ENCODE measurements around the gene OSM. TPM values are rescaled to one million over a fixed set of nuclear protein-coding genes. Genes with fewer than 3 reads are reported as not detected.

Gene OSM
- total RNA-seq, 4 donors from 2014 or later: 4.1 to 7.7 TPM; not detected in 2

DNA sequence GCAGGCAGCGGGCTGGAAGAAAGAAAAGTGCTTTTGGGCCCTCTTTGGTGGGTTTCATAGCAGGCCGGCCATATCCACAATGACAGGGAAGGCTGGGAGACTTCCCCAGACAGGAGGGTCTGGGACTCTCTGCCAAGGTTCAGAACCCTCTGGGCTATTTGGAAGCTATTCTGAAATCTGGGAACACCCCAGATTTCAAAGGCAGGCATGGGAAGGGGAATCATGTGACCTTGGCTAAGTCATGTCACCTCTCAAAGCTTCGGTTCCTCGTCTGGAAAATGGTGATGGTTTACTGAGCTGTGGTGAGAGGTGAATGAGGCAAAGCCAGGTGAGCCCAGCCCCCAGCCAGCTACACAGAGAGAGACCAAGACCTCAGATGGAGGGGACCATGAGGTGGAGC lies 18.0 kb upstream of the OSM start:
- H3K4me1 ChIP-seq: peaks cover 0 to 27% (median 13%) of the 10 kb centered on the region in 3 donors
- peaks cover 0 to 44% of the 10 kb centered on the region in 2 donors for H3K36me3 ChIP-seq
- H3K27ac ChIP-seq: no peak overlapping the region
- no peak for ATAC-seq
- H3K9me3 ChIP-seq: no peaks in the 10 kb centered on the region
- no peak overlapping the region for H3K4me3 ChIP-seq
- H3K27me3 ChIP-seq: no peaks in the 10 kb centered on the region
- WGBS, 2 donors (ENCODE audit: low coverage in 1 of 2): 69% methylated on average over 3 of the region's 4 CpGs; no CpG with 5 or more reads in 1 of the 2 donors
- TF ChIP-seq, protein P1, sequence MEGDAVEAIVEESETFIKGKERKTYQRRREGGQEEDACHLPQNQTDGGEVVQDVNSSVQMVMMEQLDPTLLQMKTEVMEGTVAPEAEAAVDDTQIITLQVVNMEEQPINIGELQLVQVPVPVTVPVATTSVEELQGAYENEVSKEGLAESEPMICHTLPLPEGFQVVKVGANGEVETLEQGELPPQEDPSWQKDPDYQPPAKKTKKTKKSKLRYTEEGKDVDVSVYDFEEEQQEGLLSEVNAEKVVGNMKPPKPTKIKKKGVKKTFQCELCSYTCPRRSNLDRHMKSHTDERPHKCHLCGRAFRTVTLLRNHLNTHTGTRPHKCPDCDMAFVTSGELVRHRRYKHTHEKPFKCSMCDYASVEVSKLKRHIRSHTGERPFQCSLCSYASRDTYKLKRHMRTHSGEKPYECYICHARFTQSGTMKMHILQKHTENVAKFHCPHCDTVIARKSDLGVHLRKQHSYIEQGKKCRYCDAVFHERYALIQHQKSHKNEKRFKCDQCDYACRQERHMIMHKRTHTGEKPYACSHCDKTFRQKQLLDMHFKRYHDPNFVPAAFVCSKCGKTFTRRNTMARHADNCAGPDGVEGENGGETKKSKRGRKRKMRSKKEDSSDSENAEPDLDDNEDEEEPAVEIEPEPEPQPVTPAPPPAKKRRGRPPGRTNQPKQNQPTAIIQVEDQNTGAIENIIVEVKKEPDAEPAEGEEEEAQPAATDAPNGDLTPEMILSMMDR (IDR thresholded peaks at IDR 0.05): no peak
- TF ChIP-seq EP300 (IDR thresholded peaks at IDR 0.05): no peak
- no peak for TF ChIP-seq POLR2A (IDR thresholded peaks at IDR 0.05)
- no peak for TF ChIP-seq POLR2AphosphoS5 (IDR thresholded peaks at IDR 0.05)

DNA sequence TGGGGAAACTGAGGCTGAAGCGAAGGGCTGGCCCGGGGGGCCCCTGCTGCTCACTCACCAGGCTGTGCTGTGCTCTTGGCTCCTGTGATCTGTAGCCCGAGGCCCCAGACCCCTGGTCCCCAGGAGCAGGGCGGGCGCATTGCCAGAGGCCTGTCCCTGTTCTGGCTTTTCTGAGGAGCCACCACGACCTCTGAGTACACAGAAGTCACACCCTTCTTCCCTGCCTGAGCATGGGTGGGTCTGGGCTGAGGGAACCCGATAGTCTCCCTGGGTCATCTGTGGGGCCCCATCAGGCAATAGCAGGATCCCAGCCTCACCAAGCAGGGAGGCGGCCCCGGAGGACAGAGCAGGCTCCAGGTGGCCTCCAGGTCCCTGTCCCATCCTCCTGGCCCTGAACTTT lies 17.5 kb upstream of the OSM start:
- H3K27ac ChIP-seq: no peak overlapping the region
- H3K9me3 ChIP-seq: no peaks in the 10 kb centered on the region
- no peaks in the 10 kb centered on the region for H3K27me3 ChIP-seq
- WGBS, 2 donors (ENCODE audit: low coverage in 1 of 2): no CpG with 5 or more reads among the region's 9 CpGs
- TF ChIP-seq POLR2A (IDR thresholded peaks at IDR 0.05) (no peak), EP300 (IDR thresholded peaks at IDR 0.05) (no peak), POLR2AphosphoS5 (IDR thresholded peaks at IDR 0.05) (no peak)
- TF ChIP-seq, protein P1 (IDR thresholded peaks at IDR 0.05): no peak
- no peak for ATAC-seq
- peaks cover 0 to 27% (median 13%) of the 10 kb centered on the region in 3 donors for H3K4me1 ChIP-seq
- H3K36me3 ChIP-seq: peaks cover 0 to 44% of the 10 kb centered on the region in 2 donors
- H3K4me3 ChIP-seq: no peak overlapping the region

DNA sequence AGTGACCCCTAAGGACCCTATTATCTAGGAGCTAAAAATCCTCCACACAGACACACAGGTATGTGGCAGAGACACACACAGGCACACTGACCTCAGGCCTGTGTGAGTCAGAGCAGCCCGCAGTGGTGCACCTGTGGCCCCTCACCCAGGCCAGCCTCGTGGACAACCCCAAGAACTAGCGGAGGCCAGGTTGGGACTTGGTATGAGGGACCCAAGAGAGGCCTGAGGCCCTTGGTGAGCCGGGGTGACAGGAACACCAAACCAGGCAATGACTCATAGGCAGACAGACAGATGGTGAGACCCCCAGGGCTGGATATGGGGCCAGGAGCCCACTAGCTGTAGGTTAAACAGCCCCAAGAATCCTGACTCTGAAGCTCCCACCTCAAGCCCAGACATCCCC lies 16.7 kb upstream of the OSM start:
- no peak for ATAC-seq
- H3K36me3 ChIP-seq: peaks cover 0 to 44% of the 10 kb centered on the region in 2 donors
- no peaks in the 10 kb centered on the region for H3K27me3 ChIP-seq
- no peak overlapping the region for H3K4me3 ChIP-seq
- H3K9me3 ChIP-seq: no peaks in the 10 kb centered on the region
- no CpG with 5 or more reads among the region's 4 CpGs for WGBS, 2 donors (ENCODE audit: low coverage in 1 of 2)
- H3K4me1 ChIP-seq: peaks cover 0 to 22% (median 10%) of the 10 kb centered on the region in 3 donors
- H3K27ac ChIP-seq: no peak overlapping the region
- TF ChIP-seq, protein P1 (IDR thresholded peaks at IDR 0.05): no peak
- TF ChIP-seq POLR2A (IDR thresholded peaks at IDR 0.05): no peak
- no peak for TF ChIP-seq POLR2AphosphoS5 (IDR thresholded peaks at IDR 0.05)
- TF ChIP-seq EP300 (IDR thresholded peaks at IDR 0.05): no peak

GRCh38 chr22:30282616-30283046 lies 16.0 kb upstream of the OSM start:
- no CpG with 5 or more reads among the region's 7 CpGs for WGBS, 2 donors (ENCODE audit: low coverage in 1 of 2)
- Histone ChIP-seq H3K4me3 (no peak overlapping the region), H3K27me3 (no peaks in the 10 kb centered on the region), H3K36me3 (peaks cover 0 to 44% of the 10 kb centered on the region in 2 donors), H3K9me3 (no peaks in the 10 kb centered on the region), H3K27ac (no peak overlapping the region), H3K4me1 (peaks cover 0 to 22% (median 9%) of the 10 kb centered on the region in 3 donors)
- ATAC-seq: no peak
- TF ChIP-seq, protein P1 (IDR thresholded peaks at IDR 0.05): no peak
- TF ChIP-seq POLR2A (IDR thresholded peaks at IDR 0.05) (no peak), EP300 (IDR thresholded peaks at IDR 0.05) (no peak), POLR2AphosphoS5 (IDR thresholded peaks at IDR 0.05) (no peak)

DNA sequence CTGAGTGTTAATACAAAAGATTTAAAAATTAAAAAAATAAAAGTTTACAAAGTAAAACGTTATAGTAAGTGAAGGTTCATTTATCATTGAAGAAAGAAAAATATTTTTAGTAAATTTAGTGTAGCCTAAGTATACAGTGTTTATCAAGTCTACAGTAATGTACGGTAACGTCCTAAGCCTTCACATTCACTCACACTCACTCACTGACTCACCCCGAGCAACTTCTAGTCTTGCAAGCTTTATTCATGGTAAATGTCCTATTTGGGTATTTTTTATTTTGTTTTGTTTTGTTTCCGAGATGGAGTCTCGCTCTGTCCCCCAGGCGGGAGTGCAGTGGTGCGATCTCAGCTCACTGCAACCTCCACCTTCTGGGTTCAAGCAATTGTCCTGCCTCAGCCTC lies 13.9 kb upstream of the OSM start:
- H3K4me3 ChIP-seq: no peak overlapping the region
- H3K4me1 ChIP-seq: peaks cover 0 to 10% (median 5%) of the 10 kb centered on the region in 3 donors
- ATAC-seq: no peak
- 47 to 57% methylated on average over 5 to 8 of the region's 8 CpGs for WGBS, 2 donors (ENCODE audit: low coverage in 1 of 2)
- H3K27ac ChIP-seq: no peak overlapping the region
- no peaks in the 10 kb centered on the region for H3K27me3 ChIP-seq
- no peaks in the 10 kb centered on the region for H3K9me3 ChIP-seq
- H3K36me3 ChIP-seq: peaks cover 0 to 24% of the 10 kb centered on the region in 2 donors
- TF ChIP-seq POLR2AphosphoS5 (IDR thresholded peaks at IDR 0.05): no peak
- TF ChIP-seq, protein P1 (IDR thresholded peaks at IDR 0.05): no peak
- no peak for TF ChIP-seq EP300 (IDR thresholded peaks at IDR 0.05)
- no peak for TF ChIP-seq POLR2A (IDR thresholded peaks at IDR 0.05)

All from gastroesophageal sphincter (tissue), 4 donors.